Measurements from ENCODE around the gene C14orf119.

Gene C14orf119

DNA sequence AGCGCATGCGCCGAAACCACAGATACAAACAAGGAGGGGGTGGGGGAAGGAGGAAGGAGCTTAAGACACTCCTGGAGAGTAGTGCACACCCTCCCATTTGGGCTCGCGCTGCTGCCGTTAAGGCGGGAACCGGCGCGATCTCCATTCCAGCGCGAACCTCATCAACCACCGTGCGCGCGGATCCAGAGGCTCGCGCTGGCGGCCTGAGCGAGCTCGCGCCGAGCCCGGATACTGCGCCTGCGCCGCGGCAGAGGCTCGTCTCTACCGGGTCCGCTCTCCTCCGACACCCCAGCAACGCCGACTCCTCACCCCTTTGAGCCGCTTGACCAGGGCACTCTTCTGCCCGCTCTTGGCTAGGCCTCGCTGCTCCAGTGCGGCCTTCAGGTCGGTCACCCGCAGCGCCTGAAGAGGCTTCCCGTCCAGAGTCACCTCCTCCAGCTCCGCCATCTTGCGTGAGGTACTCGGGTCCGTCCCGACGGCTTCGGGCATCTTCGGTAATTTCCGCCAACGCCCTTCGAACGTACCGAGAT lies 574 bp upstream of the C14orf119 start, which contains the start of gene ACIN1:
Gene ACIN1 (minus strand): TSS at position 471 of the 530 bp plus-strand sequence. CDS start 24 bp downstream, at position 447.
- H3K27ac ChIP-seq (replicated peaks): peak within 1 kb of the TSS; percentile 97
- no peak for TF ChIP-seq GABPA (IDR thresholded peaks at IDR 0.05; ENCODE audit: low read depth)
- no peak for TF ChIP-seq SPI1 (IDR thresholded peaks at IDR 0.05; ENCODE audit: borderline replicate concordance, low read depth)
- TF ChIP-seq POLR2AphosphoS5 (IDR thresholded peaks at IDR 0.05; ENCODE audit: low read depth): peak; percentile 78
- TF ChIP-seq CTCF (IDR thresholded peaks at IDR 0.05; ENCODE audit: insufficient read depth, low read length): no peak
- peak; percentile 75 for TF ChIP-seq REST (IDR thresholded peaks at IDR 0.05; ENCODE audit: insufficient replicate concordance, low read depth)
- peak; percentile 85 to 87 for DNase-seq (ENCODE audit: low read depth in 1 of 2, low spot score in 1 of 2)

GRCh38 chr14:23097786-23098185 lies 2.5 kb downstream of the C14orf119 start:
- DNase-seq (ENCODE audit: low read depth in 1 of 2, low spot score in 1 of 2): no peak
- Histone ChIP-seq H3K27ac (replicated peaks) (no peak overlapping the region), H3K27me3 (ENCODE audit: insufficient read depth, poor library complexity, severe bottlenecking) (no peaks in the 10 kb centered on the region), H3K4me3 (replicated peaks; ENCODE audit: insufficient read depth, low read length) (no peak overlapping the region)
- no peak for TF ChIP-seq CTCF (IDR thresholded peaks at IDR 0.05; ENCODE audit: insufficient read depth, low read length)
- no peak for TF ChIP-seq REST (IDR thresholded peaks at IDR 0.05; ENCODE audit: insufficient replicate concordance, low read depth)
- TF ChIP-seq GABPA (IDR thresholded peaks at IDR 0.05; ENCODE audit: low read depth): no peak
- no peak for TF ChIP-seq SPI1 (IDR thresholded peaks at IDR 0.05; ENCODE audit: borderline replicate concordance, low read depth)
- TF ChIP-seq POLR2AphosphoS5 (IDR thresholded peaks at IDR 0.05; ENCODE audit: low read depth): no peak

More for the DNA sequence above, 574 bp upstream of the C14orf119 start, which contains the start of gene ACIN1:
- no peaks in the 10 kb centered on the region for H3K27me3 ChIP-seq (ENCODE audit: insufficient read depth, poor library complexity, severe bottlenecking)
- peak within 1 kb of the TSS; percentile 88 for H3K4me3 ChIP-seq (replicated peaks; ENCODE audit: insufficient read depth, low read length)

DNA sequence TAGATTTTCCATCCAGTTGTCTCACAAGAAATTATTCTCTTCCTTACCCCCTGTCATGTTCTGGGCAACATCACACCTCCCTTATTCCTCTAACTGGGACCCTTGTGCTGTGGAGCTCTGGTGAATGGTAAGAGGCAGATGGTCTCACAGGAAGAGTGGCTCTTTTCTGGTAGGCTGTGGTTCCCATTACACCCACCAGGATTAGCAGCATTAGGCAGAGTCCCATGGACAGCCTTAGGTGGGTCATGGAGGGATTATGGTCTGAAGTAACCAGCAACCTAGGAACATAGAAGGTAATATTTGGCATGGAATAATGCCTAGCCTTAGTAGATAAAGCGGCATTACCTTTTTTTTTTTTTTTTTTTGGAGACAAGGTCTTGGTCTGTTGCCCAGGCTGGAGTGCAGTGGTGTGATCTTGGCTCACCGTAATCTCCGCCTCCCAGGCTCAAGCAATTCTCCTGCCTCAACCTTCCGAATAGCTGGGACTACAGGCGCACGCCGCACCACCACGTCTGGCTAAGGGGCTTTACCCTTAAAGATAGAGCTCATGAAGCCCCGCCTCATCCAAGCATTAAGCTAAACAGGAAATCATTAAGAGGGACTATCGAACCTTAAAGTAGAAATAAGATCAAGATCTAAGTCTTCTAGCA lies 4.0 kb downstream of the C14orf119 start:
- no peak overlapping the region for H3K27ac ChIP-seq (replicated peaks)
- no peak for DNase-seq (ENCODE audit: low read depth in 1 of 2, low spot score in 1 of 2)
- H3K4me3 ChIP-seq (replicated peaks; ENCODE audit: insufficient read depth, low read length): no peak overlapping the region
- H3K27me3 ChIP-seq (ENCODE audit: insufficient read depth, poor library complexity, severe bottlenecking): no peaks in the 10 kb centered on the region
- TF ChIP-seq CTCF (IDR thresholded peaks at IDR 0.05; ENCODE audit: insufficient read depth, low read length) (no peak), GABPA (IDR thresholded peaks at IDR 0.05; ENCODE audit: low read depth) (no peak), POLR2AphosphoS5 (IDR thresholded peaks at IDR 0.05; ENCODE audit: low read depth) (no peak), REST (IDR thresholded peaks at IDR 0.05; ENCODE audit: insufficient replicate concordance, low read depth) (no peak), SPI1 (IDR thresholded peaks at IDR 0.05; ENCODE audit: borderline replicate concordance, low read depth) (no peak)
